CD4-positive, alpha-beta T cell treated with Interferon gamma for 1 hour (primary cell): ENCODE results near the gene NPIPA1.
"Not testable (repeated sequence)": the region's sequence is repeated elsewhere in the genome, so short reads cannot be mapped to it uniquely, and the experiment has no call there.

Experiments
- DNase-seq: peaks from one replicate; pipeline ENCODE4 v3.0.0-alpha.2; 2020

NPIPA1 gene

DNA sequence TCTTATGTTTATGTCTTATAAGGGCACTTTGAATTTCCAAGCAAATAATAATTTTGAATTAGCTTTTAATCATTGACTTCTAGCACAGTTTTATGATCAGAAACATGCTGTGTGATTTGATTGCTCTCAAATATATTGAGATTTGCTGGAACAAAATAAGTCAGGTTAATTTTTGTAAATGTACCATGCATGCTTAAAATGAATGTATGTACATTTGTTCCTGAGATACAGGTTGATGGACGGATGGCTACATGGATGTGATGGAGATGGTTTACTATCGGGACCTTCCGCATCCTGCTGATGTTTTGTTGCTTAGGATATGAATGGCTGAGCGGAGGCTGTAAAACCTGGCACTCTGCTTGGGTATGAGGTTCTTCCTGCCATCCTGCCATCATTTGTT, at the start of gene NPIPA1:
Gene NPIPA1 (plus strand): TSS at position 301 of the 400 bp plus-strand sequence. CDS start 0 bp downstream, at position 301.
- not testable (repeated sequence) for DNase-seq

DNA sequence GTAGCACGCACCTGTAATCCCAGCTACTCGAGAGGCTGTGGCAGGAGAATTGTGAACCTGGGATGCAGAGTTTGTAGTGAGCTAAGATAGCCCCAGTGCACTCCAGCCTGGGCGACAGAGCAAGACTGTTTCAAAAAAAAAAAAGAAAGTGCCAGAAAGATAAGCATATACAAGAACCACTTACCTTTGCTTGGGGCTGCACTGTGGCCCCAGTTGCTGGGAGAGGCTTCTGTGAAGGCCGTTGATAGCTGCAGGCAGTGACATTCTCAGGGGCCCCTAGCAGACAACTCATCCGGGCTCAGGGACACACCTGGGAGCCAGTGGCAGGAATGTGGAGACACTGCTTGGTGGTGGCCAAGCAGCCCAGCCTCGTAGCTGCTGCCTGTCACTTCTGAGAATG, 45.1 kb upstream of the NPIPA1 start:
- DNase-seq, result not testable (repeated sequence)

- DNase-seq, result not testable (repeated sequence)
Measured at GRCh38 chr16:14895382-14895781, 41.9 kb upstream of the NPIPA1 start.

DNA sequence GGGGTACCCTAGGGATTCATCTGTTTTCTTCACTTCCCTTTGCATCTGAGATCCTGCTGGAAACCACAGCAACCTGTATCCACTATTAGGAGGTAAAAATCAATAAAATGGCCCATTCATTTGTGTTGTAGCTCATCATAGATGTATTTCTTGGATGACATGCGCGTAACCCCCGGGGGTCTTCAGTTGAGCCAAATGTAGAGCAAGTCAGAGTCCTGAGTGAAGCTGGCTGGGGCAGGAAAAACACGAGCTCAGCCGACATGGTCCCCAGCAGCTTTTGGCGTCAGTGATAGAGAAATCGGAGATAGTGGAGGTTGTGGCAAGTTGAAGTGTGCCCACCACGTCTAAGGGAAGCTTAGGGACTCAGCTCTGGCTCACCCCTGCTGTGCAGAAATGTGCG, 41.2 kb upstream of the NPIPA1 start:
- not testable (repeated sequence) for DNase-seq

GRCh38 chr16:14897006-14897664, 40.1 kb upstream of the NPIPA1 start:
- DNase-seq, result not testable (repeated sequence)

DNA sequence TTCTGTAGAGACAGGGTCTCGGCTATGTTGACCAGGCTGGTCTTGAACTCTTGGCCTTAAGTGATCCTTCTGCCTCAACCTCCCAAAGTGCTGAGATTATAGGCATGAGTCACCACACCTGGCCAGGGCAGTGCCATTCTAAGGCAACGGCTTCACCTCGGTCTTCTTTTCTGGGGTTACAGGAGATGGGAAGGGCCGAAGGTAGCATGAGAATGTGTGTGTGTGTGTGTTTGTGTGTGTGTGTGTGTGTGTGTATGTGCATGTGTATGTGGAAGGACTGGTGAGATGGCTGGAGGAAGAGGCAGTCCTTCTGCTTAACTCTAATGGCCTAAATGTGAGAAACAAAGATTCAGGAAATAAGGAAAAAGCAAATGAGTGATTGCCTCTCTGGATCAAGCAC, 39.1 kb upstream of the NPIPA1 start:
- not testable (repeated sequence) for DNase-seq

DNA sequence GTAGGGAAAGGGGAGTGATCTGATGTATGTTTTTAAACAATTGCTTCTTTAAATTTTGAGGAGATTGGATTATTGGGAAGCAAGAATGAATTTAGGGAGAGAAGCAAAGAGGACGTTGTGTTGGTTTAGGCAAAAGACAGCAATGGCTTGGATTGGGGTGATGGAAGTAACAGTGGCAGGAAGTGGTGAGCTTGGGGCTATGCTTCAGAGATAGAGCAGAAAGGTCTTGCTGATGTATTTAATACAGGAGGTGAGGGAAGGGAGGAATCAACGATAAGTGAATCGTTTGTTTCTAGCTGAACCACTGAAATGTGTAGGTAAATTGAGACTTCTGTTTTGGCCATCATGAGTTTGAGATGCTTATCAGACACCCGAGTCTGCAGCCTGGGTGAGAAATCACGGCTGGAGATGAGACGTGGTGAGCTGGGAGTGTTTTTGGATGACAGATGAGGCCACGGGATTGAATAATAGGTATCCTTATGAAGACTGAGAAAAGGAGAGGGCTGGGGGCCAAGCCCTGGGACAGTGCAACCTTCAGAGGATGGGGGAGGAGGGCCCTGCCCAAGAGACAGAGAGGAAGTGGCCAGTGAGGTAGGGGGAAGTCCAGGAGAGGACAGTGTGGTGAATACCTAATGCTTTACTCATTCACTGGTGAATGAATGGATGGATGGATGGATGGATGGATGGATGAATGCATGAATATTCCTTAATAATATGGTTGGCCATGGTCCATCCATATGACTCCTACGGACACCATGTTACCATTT, 33.9 kb upstream of the NPIPA1 start:
- not testable (repeated sequence) for DNase-seq

GRCh38 chr16:14909744-14910143, 27.5 kb upstream of the NPIPA1 start:
- DNase-seq, result not testable (repeated sequence)

GRCh38 chr16:14910833-14911629, 26.2 kb upstream of the NPIPA1 start:
- DNase-seq, result not testable (repeated sequence)

DNA sequence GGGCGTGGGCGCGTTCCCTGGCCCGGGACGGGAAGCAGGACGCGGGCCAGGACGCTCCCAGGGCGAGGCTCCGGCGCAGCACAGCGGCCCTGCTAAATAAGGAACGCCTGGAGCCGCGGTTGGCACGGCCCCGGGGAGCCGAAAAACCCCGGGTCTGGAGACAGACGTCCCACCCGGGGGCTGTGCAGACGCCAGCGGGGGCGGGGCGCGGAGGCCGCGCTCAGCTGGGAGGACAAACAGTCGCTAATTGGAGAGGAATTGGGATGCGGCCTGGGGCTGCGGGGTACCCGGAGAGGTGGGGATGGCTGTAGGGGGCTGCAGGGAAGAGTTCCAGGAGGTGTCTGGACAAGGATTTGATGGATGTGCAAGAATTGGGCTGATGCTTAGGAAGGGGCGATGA, 25.3 kb upstream of the NPIPA1 start:
- DNase-seq, result not testable (repeated sequence)

DNA sequence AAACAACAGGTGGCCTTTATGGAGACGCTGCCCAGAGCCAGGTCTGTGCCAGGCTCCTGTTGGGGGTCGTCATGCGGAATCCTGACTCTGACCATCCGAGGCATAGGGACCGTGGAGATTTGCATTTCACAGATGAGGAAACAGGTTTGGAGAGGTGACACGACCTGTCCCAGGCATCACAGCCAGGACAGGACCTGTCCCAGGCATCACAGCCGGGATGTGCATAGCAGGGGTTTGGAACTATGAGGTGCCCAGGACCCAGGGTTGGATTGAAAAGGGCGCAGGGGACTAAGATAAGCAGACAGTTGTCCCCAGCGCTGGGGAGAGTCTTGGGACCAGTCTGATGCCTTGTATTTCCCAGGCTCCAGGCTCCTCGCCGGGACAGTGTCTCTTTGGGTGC, 24.7 kb upstream of the NPIPA1 start:
- not testable (repeated sequence) for DNase-seq

DNA sequence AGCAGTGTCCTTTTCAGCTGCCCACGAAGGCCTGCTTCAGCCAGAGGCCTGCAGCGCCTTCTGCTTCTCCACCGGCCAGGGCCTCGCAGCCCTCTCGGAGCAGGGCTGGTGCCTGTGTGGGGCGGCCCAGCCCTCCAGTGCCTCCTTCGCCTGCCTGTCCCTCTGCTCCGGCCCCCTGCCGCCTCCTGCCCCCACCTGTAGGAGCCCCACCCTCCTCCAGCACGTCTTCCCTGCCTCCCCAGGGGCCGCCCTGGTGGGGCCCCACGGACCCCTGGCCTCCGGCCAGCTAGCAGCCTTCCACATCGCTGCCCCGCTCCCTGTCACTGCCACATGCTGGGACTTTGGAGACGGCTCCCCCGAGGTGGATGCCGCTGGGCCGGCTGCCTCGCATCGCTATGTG, 18.7 kb upstream of the NPIPA1 start:
- not testable (repeated sequence) for DNase-seq

DNA sequence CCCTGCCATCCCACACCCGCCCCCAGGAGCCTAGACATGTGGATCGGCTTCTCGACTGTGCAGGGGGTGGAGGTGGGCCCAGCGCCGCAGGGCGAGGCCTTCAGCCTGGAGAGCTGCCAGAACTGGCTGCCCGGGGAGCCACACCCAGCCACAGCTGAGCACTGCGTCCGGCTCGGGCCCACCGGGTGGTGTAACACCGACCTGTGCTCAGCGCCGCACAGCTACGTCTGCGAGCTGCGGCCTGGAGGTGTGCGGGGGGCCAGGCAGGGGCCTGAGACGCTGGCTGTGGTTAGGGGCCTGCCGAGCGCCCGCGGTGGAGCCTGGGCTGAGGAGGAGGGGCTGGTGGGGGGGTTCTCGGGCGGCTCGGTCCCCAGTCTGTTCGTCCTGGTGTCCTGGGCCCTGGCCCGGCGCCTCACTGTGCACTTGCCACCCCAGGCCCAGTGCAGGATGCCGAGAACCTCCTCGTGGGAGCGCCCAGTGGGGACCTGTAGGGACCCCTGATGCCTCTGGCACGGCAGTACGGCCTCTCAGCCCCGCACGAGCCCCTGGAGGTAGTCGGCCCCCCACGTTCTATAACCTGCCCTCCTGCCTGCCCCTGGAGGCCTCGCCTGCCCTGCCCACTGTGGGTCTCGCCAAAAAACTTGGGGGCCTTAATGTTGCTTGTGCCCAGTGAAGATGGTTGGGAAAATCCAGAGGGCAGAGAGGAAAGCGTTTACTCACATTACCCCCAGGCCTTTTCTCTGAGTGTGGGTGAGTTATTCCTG, 17.2 kb upstream of the NPIPA1 start:
- not testable (repeated sequence) for DNase-seq

- DNase-seq, result not testable (repeated sequence)
Measured at GRCh38 chr16:14922285-14922684, 15.0 kb upstream of the NPIPA1 start.

DNA sequence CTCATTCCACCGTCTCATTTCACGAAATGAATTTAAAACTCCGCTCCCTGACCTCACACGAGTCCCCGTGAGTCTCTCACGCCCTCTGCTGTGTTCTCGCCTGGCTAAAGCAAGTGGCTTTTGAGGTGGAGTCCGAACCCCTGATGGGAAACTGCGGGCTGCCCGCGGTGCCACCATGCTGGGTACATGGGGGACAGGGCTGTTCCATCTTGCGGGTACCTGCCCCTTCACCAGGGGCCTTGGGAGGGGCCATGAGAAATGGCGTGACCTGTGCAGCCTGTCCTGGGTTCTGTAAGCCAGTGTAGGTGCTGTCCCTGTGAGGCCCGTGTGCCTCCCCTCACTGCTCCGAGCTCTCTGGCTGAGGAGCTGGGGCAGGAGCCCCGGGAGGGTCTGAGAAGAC, 14.3 kb upstream of the NPIPA1 start:
- DNase-seq, result not testable (repeated sequence)

DNA sequence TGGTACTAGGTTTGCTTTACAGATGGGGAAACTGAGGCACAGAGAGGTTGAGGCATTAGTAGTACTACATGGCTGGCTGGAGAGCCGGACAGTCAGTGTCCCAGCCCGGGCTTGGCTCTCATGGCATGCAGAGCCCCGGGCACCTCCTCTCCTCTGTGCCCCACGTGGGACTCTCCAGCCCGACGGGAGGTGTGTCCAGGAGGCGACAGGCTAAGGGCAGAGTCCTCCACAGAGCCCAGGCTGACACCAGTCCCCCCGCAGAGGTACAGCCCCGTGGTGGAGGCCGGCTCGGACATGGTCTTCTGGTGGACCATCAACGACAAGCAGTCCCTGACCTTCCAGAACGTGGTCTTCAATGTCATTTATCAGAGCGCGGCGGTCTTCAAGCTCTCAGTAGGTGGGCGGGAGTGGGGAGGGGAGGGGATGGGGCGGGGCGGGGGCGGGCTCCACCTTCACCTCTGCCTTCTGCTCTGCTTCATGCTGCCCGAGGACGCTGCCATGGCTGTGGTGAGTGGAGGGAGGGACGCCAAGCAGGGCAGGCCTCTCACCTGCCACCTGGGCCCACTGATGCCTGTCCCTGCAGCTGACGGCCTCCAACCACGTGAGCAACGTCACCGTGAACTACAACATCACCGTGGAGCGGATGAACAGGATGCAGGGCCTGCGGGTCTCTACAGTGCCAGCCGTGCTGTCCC, 13.7 kb upstream of the NPIPA1 start:
- DNase-seq, result not testable (repeated sequence)

GRCh38 chr16:14924359-14924758, 12.9 kb upstream of the NPIPA1 start:
- not testable (repeated sequence) for DNase-seq

GRCh38 chr16:14924982-14925381, 12.3 kb upstream of the NPIPA1 start:
- not testable (repeated sequence) for DNase-seq

DNA sequence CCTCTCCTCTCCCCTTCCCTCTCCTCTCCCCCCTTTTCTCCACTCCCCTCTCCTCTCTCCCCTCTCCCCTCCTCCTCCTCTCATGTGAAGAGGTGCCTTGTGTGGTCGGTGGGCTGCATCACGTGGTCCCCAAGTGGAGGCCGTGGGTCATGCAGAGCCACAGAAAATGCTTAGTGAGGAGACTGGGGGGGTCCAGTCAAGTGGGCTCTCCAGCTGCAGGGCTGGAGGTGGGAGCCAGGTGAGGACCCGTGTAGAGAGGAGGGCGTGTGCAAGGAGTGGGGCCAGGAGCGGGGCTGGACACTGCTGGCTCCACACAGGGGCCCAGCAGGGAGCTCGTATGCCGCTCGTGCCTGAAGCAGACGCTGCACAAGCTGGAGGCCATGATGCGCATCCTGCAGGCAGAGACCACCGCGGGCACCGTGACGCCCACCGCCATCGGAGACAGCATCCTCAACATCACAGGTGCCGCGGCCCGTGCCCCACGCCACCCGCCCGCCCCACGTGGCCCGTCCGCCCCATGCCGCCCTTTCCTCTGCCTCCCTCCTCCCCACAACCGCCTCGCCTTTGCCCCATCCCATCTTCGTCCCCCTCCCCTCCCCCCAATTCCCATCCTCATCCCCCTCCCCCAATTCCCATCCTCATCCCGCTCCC, 9.1 kb upstream of the NPIPA1 start:
- DNase-seq, result not testable (repeated sequence)

- not testable (repeated sequence) for DNase-seq
Measured at GRCh38 chr16:14929176-14929575, 8.1 kb upstream of the NPIPA1 start.

GRCh38 chr16:14930246-14930645, 7.0 kb upstream of the NPIPA1 start:
- not testable (repeated sequence) for DNase-seq
